Neural cell (in vitro differentiated cells): ENCODE results near the gene MORF4L2. TPM values are rescaled to one million over a fixed set of nuclear protein-coding genes. Genes with fewer than 3 reads are reported as not detected.

Experiments used
- H2AFZ ChIP-seq: fragments of 200-600, 300-800 bp; sonication (generic), shearing (Covaris generic); 2 replicates; pipeline ENCODE4 v1.6.0; 2014; ENCODE audit warnings: low read depth, mild to moderate bottlenecking, antibody characterized with exemption, low read length, moderate library complexity
- H3F3A ChIP-seq: fragments of 200-600 bp; shearing (Covaris generic); 2 replicates; pipeline ENCODE4 v1.6.1; 2016; ENCODE audit warnings: mild to moderate bottlenecking, moderate library complexity, mixed read lengths, antibody characterized with exemption, low read length; ENCODE audit not compliant: insufficient read depth, poor library complexity, severe bottlenecking
- H3K27ac ChIP-seq: fragments of 200-600, 300-800 bp; sonication (generic), shearing (Covaris generic); 2 replicates; pipeline ENCODE4 v1.5.1; 2014; ENCODE audit warnings: mild to moderate bottlenecking, low read length, moderate library complexity
- H3K27me3 ChIP-seq: fragments of 300-800, 200-600 bp; sonication (generic), shearing (Covaris generic); 2 replicates; pipeline ENCODE4 v1.6.0; 2014; ENCODE audit warnings: mild to moderate bottlenecking, low read depth, low read length, moderate library complexity; ENCODE audit not compliant: insufficient read depth
- H3K36me3 ChIP-seq: fragments of 300-800, 200-600 bp; sonication (generic), shearing (Covaris generic); 2 replicates; pipeline ENCODE4 v1.5.1; 2014; ENCODE audit warnings: mild to moderate bottlenecking, antibody characterized with exemption, low read length, moderate library complexity; ENCODE audit not compliant: insufficient read depth
- H3K4me2 ChIP-seq: fragments of 300-800, 200-600 bp; sonication (generic), shearing (Covaris generic); 2 replicates; pipeline ENCODE4 v1.6.0; 2014; ENCODE audit warnings: mild to moderate bottlenecking, low read length
- H3K4me3 ChIP-seq: fragments of 300-800, 200-600 bp; sonication (generic), shearing (Covaris generic); 2 replicates; pipeline ENCODE4 v1.5.1; 2014; ENCODE audit warnings: mild to moderate bottlenecking, low read length, moderate library complexity
- H3K79me2 ChIP-seq: fragments of 200-600 bp; shearing (Covaris generic); replicated peaks from 2 replicates; pipeline ENCODE4 v1.6.0; 2014; ENCODE audit warnings: mild to moderate bottlenecking, low read length, moderate library complexity; ENCODE audit not compliant: insufficient read depth
- H3K9ac ChIP-seq: fragments of 300-800, 200-600 bp; sonication (generic), shearing (Covaris generic); 2 replicates; pipeline ENCODE4 v1.6.1; 2016; ENCODE audit warnings: mild to moderate bottlenecking, low read length, mixed read lengths
- H3K9me2 ChIP-seq: fragments of 200-600 bp; shearing (Covaris generic); 2 replicates; pipeline ENCODE4 v1.6.1; 2016; ENCODE audit warnings: mild to moderate bottlenecking, low read length, mixed read lengths; ENCODE audit not compliant: insufficient read depth
- H3K9me3 ChIP-seq: fragments of 200-600, 300-800 bp; sonication (generic), shearing (Covaris generic); 2 replicates; pipeline ENCODE4 v1.6.1; 2016; ENCODE audit warnings: mild to moderate bottlenecking, mixed run types, low read length, moderate library complexity, mixed read lengths
- H4K20me1 ChIP-seq: fragments of 200-600 bp; shearing (Covaris generic); 2 replicates; pipeline ENCODE4 v1.6.1; 2016; ENCODE audit warnings: mild to moderate bottlenecking, mixed run types; ENCODE audit not compliant: insufficient read depth
- CTCF ChIP-seq: fragments of 450-650 bp; IDR thresholded peaks from 2 replicates; pipeline ENCODE4 v1.5.1; 2014; ENCODE audit warnings: antibody characterized with exemption, mild to moderate bottlenecking, moderate library complexity; ENCODE audit not compliant: poor library complexity, severe bottlenecking
- EP300 ChIP-seq: fragments of 450-650 bp; conservative IDR thresholded peaks from 2 replicates; pipeline ENCODE4 v1.6.1; 2014; ENCODE audit warnings: antibody characterized with exemption, mild to moderate bottlenecking, moderate library complexity; ENCODE audit not compliant: poor library complexity, severe bottlenecking
- EZH2 ChIP-seq: fragments of 200-600, 300-800 bp; shearing (Covaris generic), sonication (generic); IDR thresholded peaks from 2 replicates; pipeline ENCODE4 v1.6.1; 2014; ENCODE audit warnings: antibody characterized with exemption, low read length, borderline replicate concordance, mild to moderate bottlenecking; ENCODE audit not compliant: insufficient read depth, poor library complexity, severe bottlenecking
- MXI1 ChIP-seq: fragments of 450-650 bp; conservative IDR thresholded peaks from 2 replicates; pipeline ENCODE4 v1.6.1; 2014; ENCODE audit warnings: antibody characterized with exemption, mild to moderate bottlenecking; ENCODE audit not compliant: poor library complexity, severe bottlenecking
- POLR2AphosphoS5 ChIP-seq: IDR thresholded peaks from 2 replicates; pipeline ENCODE4 v1.6.1; 2012
- RAD21 ChIP-seq: fragments of 450-650 bp; conservative IDR thresholded peaks from 2 replicates; pipeline ENCODE4 v1.6.1; 2014; ENCODE audit warnings: antibody characterized with exemption, mild to moderate bottlenecking, moderate library complexity
- REST ChIP-seq: IDR thresholded peaks from 2 replicates; pipeline ENCODE4 v1.6.1; 2012; ENCODE audit warnings: borderline replicate concordance
- SMC3 ChIP-seq: fragments of 450-650 bp; conservative IDR thresholded peaks from 2 replicates; pipeline ENCODE4 v1.6.1; 2014; ENCODE audit warnings: antibody characterized with exemption, mild to moderate bottlenecking, moderate library complexity; ENCODE audit not compliant: poor library complexity
- TAF1 ChIP-seq: IDR thresholded peaks from 2 replicates; pipeline ENCODE4 v1.6.1; 2012; ENCODE audit warnings: low read depth
- polyA plus RNA-seq: library from polyadenylated mRNA; depleted of rRNA; stranded (reverse); fragments of >200 nt; gene quantifications from 2 replicates; pipeline ENCODE4 v1.2.3, GENCODE V29; 2014

Gene MORF4L2
- polyA plus RNA-seq, 1 donor from 2014 or later, result 1,340 TPM

GRCh38 chrX:103637604-103638338 lies 48.7 kb downstream of the MORF4L2 start:
- Histone ChIP-seq H3K79me2 (no peaks in the 10 kb centered on the region), H3K4me3 (no peak overlapping the region), H3K27me3 (no peaks in the 10 kb centered on the region), H3K9me2 (no peaks in the 10 kb centered on the region), H3K4me2 (no peak overlapping the region), H2AFZ (no peak overlapping the region), H3K36me3 (no peaks in the 10 kb centered on the region), H3K27ac (no peak overlapping the region), H3F3A (no peaks in the 10 kb centered on the region), H3K9ac (no peak overlapping the region), H4K20me1 (no peaks in the 10 kb centered on the region), H3K9me3 (no peaks in the 10 kb centered on the region)
- TF ChIP-seq EP300, result no peak
- TF ChIP-seq SMC3, result no peak
- no peak for TF ChIP-seq MXI1
- TF ChIP-seq RAD21, result no peak
- TF ChIP-seq CTCF, result no peak
- TF ChIP-seq POLR2AphosphoS5, result no peak
- TF ChIP-seq TAF1, result no peak
- TF ChIP-seq EZH2, result no peak

- Histone ChIP-seq H3K36me3 (no peaks in the 10 kb centered on the region), H2AFZ (no peak overlapping the region), H3F3A (no peaks in the 10 kb centered on the region), H3K9ac (no peak overlapping the region), H4K20me1 (no peaks in the 10 kb centered on the region), H3K9me2 (no peaks in the 10 kb centered on the region), H3K4me2 (no peak overlapping the region), H3K27ac (no peak overlapping the region), H3K4me3 (no peak overlapping the region), H3K79me2 (no peaks in the 10 kb centered on the region), H3K27me3 (no peaks in the 10 kb centered on the region), H3K9me3 (no peaks in the 10 kb centered on the region)
- TF ChIP-seq EP300 (no peak), MXI1 (no peak), SMC3 (no peak), EZH2 (no peak), CTCF (no peak), REST (no peak), RAD21 (no peak), TAF1 (no peak), POLR2AphosphoS5 (no peak)
These were observed 51.1 kb downstream of the MORF4L2 start for GRCh38 chrX:103635436-103635835.
